ENCODE data around the gene GCK.
A peak's percentile ranks its signal among the peaks of the same experiment; 100 is the strongest.
"Not testable (repeated sequence)": the region's sequence is repeated elsewhere in the genome, so short reads cannot be mapped to it uniquely, and the experiment has no call there.

The GCK gene

DNA sequence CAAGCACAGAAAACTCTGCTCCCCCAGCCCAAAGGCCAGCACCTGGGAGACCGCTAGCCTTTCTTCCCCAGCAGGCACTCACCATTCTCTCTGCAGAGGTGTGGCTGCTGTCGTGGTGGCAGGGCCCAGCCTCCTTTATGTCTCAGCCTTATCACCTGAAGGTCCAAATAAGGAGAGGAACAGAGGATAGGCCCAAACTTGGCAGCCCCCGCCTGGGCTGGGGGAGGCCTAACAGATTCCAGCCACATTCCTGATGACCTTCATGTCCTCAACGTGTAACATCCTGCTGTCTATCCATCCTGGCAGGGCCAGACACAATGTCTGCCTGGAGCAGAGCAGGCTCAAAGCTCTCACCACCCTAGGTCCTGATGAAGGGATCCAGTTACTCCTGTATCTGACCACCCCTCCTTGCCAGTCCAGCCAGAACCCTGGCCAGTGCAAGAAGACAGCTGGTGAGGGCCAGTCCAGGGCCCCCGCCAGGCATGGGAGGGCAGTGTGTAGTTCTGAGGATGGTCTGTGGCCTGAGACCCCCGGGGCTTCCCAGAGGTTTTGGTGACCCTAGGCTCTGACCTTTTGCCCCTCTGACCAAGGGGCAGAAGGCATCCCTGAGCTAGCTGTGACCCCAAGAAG lies 47.9 kb downstream of the GCK start, which contains the start of gene MYL7:
Gene MYL7, minus strand, starts transcription at position 112 of the 630 bp plus-strand sequence. Its CDS starts 27 bp downstream, at position 85.
- DNase-seq (ENCODE audit: low read depth in 3 of 3): no peak

DNA sequence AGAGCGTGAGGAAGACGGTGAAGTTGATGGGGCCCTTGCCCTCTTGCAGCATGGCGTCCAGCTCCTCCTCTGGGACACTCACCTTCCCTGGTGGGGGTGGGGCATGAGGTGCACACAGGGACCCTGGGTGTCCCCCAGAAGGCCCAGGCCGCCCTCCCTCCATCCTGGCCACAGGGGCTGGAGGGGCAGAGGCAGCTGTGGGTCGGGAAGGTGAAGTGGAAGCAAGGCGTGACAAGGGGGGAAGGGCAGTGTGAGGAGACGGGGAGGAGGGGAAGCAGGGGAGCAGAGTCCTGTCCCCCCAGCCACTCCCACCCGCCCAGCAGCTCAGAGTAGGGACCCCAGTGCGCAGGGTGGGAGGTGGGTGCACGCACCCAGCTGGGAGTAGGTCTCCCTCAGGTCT lies 48.9 kb downstream of the GCK start:
- DNase-seq (ENCODE audit: low read depth in 3 of 3): no peak

DNA sequence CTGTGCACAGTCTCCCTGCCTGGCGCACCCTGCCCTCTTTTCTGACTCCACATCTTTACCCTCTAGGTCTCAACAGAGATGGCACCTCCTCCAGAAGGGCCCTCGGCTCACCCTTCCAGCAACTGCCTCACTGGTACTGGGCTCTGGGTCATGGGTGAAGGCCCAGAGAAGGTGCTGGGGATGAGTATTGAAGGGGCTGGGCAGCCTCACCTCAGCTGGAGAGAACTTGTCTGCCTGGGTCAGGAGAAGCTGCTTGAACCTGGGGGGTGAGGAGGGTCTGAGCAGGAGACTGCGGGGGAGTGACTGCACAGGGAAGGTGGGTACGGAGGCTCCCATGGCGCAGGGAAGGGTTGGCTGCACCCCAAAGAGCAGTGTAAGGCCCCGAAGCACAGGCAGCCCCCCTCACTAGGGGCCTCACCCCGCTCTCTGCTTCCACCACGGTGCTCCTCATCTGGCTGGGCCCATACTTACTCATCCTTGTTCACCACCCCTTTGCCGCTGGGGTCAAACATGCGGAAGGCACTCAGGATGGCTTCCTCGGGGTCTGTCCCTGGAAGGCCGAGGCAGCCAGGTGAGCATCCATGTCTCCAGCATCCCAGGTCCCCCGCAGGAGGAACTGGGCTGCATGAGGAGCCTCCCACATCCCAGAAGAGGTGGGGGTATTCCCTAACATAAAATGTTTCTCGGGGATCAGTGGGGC lies 49.8 kb downstream of the GCK start:
- DNase-seq (ENCODE audit: low read depth in 3 of 3): no peak

DNA sequence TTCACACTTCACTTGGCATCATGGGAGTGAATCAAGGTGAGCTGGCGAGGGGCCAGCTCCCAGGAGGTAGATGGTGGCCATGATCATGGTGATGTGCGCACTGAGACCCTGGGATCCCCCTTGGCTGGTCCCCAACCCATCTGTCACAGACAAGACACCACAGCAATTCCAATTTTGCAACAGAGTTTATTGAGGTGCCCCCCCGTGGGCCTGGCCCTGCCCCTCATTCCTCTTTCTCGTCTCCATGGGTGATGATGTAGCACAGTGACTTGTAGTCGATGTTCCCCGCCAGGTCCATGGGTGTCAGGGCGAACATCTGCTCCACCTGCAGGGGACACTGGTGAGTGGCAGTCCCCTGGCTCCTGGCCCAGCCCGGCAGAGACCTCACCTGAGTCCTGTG lies 50.5 kb downstream of the GCK start:
- no peak for DNase-seq (ENCODE audit: low read depth in 3 of 3)

DNA sequence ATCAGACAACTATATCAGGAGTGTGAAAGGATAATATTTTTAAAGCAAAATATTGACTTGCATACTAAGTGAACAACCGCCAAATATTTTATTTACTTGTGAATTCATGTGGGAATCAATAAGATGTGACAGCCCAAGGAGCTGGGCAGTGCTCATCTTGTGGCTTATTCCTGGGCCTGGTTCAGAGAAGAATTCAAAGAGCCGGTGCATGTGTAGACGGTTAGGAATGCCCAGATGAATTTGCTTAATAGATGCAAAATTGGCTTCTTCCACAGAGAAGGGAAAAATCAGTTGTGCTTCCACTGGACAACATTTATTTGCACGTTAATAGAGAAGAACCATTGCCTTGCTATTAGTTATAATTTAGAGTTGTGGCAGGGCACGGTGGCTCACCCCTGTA lies 52.5 kb downstream of the GCK start:
- DNase-seq (ENCODE audit: low read depth in 3 of 3): no peak

DNA sequence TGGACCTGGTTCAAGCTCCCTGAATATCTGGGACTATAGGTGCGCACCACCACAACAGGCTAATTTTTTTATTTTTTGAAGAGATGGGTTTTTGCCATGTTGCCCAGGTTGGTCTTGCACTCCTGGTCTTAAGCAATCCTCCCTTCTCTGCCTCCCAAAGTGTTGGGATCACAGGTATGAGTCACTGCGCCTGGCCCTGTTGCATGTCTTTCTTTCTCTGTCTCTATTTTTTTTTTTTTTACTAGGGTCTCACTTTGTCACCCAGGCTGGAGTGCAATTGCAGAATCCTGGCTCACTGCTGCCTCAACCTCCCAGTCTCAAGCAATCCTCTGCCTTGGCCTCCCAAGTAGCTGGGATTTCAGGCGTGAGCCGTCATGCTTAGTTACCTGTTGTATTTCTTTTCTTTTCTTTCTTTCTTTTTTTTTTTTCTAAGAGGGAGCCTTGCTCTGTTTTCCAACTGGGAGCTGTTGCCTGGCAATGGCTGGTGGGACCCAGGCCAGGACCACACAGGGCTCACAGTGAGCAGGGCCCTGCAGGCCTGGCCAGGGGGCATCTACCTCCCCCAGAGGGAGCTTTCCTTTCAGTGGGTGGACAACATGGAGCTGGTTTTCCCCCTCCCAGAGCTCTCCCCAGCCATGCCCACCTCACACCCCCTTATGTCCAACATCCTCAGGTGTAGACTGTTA lies 54.2 kb downstream of the GCK start:
- no peak for DNase-seq (ENCODE audit: low read depth in 3 of 3)

DNA sequence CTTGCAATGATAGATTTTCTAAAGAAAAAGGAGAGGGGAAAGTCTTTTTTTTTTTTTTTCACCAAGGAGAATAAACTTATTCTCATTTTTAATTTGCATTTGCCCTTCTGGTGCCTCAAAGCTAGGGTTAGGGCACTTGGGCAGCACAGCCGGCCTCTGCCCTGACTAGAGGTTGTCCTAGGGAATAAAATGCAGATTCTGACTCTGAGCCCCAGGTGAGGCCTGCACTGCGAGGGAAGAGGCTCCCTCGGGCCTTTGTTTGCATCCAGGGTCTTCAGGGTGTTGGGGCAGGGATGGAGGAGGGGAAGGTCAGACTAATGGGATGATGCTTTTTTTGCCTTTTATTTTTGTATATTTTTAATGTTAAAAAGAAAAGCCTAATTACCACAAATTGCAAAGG lies 55.9 kb downstream of the GCK start:
- no peak for DNase-seq (ENCODE audit: low read depth in 3 of 3)

DNA sequence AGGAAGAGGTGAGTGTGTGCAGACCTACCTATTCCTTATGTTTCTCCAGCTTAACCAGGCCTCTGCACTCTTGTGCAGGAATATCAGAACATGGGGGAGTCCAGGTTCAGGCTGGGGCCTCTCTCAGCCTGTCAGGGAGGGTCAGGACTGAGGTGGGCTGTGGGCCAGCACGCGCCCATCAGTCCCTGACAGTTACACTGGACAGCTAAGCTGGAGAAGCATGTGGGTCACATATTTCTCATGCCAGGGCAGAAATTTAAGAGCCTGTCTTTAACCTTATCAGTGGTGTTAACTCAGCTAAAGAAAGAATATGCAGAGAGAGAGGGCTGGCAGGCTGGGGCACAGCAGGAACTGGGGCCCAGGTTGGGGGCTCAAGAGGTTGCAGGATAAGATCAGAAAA lies 57.2 kb downstream of the GCK start:
- DNase-seq (ENCODE audit: low read depth in 3 of 3): no peak

DNA sequence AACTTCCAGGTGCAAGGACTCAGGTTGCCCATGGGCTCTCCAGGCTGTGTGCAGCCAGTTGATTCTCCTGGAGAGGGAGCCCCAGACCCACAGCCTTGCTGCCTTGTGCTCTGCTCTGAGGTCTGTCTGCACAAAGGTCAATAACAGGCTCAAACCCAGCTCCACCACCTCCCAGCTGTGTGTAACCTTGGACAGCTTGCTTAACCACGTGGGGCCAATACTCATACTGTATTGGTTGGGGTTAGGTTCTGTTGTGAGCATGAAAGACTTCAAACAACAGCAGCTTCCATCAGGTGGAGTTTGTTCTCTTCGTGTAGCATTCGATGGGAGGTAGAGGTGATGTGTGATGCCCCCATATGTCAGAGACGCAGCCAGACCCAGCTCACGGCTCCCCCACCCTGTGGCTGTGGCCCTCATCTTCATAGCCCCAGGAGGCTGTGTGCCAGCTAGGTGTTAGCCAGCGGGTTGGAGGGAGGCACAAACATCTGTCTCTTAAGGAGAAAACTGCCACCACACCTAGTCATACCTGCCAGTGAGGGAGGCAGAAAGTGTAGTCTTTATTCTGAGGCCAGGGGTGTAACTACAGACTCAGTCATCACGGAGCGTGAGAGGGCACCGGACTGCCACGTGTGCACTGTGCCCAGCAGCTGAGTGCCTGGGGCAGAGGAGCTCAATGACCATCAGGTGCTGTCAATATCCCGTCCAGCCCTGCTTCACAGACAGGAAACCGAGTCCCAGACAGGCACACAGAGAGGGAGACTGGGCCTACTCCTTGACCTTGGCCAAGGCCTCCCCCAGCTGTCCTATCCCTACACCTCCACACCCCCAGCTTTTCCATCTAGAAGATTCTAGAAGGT lies 57.8 kb downstream of the GCK start:
- DNase-seq (ENCODE audit: low read depth in 3 of 3): no peak

DNA sequence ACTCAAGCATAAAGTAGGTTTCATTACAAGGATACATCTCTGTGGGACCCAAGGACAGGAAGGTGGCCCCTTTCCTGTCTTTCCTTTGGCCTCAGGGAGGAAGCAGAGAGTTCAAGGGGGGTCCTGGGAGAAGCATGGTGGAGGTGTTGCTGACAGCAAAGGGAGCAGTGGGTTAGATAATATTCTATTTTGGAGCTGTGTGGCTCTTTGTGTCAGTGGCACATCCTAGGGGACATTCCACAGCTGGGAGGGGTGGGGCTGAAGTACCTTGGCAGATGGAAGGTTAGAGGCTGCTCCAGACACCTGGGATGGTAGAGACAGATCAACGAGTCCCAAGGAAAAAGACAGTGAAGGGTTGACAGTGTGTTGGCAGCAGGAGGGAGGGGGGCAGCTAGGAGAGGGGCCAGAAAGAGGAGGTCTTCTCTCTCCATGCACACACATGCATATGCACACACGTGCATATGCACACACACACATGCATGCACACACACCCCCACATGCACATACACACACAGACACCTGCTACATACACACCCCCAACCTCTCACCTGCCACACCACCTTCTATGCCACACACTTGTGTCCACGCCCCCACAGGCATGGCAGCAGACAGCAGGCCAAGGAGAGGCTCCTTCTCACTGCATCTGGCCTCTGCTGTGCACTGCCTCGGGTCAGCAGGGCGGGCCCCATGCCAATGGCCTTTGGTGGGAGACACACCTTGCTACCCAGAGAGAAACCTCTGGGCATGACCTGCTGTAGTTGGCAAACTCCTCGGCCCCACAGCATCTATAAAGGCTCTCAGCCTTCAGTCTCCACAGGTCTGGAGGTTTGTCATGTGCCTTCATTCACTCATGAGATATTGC lies 60.3 kb downstream of the GCK start:
- no peak for DNase-seq (ENCODE audit: low read depth in 3 of 3)

DNA sequence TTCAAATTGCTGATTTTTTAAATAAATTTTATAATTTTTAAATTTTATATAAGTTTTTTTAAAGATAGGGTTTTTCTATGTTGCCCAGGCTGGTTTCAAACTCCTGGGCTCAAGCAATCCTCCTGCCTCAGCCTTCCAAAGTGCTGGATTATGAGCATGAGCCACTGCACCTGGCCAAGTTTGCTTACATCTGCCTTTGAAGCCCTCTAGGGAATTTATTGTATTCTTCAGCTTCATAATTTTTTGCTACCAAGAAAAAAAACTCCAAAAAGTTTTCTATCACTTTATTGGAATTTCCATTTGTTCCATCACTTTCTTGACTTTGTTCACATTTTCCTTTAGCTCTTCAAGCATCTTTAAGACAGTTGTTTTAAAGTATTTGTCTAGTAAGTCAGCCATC lies 62.1 kb downstream of the GCK start:
- no peak for DNase-seq (ENCODE audit: low read depth in 3 of 3)

DNA sequence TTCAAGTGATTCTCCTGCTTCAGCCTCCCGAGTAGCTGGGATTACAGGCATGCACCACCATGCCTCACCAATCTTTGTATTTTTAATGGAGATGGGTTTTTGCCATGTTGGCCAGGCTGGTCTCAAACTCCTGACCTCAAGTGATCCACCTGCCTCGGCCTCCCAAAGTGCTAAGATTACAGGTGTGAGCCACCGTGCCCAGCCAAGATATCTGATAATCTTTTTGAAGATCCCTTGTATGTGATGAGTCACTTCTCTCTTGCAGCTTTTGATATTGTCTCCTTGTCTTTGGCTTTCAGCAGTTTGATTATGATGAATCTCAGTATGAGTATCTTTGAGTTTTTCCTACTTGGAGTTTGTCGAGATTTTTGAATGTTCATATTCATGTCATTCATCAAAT lies 62.7 kb downstream of the GCK start:
- DNase-seq (ENCODE audit: low read depth in 3 of 3): not testable (repeated sequence)

DNA sequence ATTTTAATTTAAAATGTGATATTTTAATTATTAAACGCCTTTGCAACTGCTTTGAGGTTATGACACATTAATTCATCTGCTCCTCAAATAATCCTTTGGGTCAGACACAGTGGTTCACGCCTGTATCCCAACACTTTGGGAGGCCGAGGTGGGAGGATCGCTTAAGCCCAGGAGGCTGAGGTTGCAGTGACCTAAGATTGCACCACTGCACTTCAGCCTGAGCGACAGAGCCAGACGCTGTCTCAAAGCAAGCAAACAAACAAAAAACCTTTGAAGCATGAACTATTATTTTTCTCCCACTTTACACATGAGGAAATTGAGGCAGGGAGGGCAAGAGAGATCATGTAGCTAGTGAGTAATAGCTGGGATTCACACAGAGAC lies 64.4 kb downstream of the GCK start:
- DNase-seq (ENCODE audit: low read depth in 3 of 3): no peak

DNA sequence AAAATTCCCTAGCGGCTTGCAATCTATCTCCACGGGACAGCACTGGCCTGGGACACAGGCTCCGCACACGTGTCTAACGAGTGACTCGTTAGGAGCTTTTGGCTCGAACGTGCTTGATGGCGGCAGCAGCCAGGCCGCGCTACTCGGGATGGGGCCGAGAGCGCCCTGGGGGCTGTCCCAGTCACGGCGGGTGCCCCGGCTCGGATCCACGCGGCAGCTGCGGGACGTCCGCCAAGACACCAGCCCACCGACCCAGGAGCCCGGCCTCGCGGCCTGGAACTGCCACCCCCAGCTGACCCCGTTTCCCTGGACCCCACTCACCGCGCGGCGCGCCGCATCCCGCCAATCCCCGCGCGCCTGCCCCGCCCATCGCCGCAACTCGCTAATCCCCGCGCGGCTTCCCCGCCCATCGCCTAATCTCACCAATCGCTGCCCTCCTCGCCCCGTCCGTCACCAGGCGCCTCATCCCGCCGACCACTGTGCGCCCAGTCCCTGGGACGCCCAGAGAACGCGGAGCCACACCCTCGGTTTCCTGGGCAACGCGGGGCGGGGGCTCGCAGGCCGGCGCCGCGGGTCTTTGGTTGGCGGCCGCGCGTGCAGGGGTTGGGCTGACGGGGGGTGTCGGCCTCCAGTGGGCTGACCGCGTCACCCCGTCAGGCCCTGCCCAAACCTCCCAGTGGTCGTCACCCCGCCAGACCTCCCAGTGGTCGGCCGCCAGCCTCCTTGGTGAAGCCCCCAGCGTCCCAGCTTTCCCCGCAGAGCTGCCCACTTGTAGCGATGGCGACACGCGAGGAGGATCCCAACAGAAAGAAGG lies 65.8 kb downstream of the GCK start, which contains the start of gene POLD2:
Gene POLD2, minus strand, starts transcription at position 359 of the 814 bp plus-strand sequence. CDS start 1,495 bp downstream, outside the sequence.
- peak; percentile 94 to 96 (median 96) for DNase-seq (ENCODE audit: low read depth in 3 of 3)

DNA sequence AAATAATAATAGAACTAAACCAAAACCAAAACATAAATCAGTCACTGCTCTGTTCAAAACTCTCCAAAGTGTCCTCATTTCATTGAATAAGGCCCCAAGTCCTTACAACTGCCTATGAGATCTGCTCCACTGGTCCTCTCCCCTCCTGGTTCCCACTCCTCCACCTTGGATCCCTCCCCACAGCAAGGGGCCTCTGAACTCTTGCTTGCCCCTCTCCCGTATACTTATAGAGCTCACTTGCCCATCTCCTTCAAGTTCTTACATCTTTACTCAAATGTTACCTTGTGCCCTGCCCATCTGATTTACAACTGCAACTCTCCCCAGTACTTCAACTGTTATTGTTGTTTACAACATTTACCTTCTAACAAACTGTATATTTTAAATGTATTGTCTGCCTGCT lies 66.7 kb downstream of the GCK start:
- no peak for DNase-seq (ENCODE audit: low read depth in 3 of 3)

DNA sequence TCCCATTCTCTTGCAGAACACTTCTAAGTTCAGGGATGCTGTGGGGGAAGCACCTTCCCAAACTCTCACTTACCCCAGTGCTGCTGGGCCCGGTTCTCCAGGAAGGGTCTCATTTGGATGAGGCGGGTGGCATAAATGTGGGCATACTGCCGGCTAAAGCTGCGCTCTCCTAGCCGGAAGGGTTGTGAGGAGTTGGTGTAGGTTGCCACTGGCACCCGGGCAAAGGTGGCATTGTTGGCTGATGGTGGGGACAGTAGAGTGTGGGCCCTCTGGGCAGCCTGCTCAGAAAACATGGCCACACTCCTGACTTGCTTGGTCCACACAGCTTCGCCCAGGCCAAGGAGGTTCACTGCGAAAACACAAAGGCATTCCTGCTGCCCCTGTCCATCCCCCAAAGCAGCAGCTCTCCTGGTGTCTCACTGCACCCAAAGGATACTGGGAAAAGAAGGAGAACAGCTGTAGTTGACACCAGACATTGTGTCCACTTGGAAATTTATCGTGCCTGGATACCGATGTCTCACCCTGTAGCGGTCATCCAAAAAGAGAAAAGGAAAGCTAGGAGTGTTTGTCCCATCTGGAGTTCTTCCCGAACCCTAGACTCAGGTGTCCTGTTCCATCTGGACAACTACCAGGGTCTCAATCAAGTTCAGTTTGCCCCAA lies 67.3 kb downstream of the GCK start:
- DNase-seq (ENCODE audit: low read depth in 3 of 3): no peak

DNA sequence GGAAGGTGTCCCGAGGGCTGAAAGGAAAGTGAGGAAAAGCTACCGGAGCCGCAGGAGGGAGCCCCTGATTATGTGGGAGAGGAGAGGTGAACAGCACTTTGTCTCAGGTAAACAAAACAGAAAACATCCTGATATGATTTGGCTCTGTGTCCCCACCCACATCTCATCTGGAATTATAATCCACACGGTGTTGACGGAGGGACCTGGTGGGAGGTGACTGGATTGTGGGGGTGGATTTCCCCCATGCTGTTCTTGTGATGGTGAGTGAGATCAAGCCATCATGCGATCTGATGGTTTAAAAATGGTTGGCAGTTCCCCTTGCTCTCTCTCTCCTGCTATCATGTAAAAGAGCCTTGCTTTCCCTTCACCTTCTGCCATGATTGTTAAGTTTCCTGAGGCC lies 68.8 kb downstream of the GCK start:
- no peak for DNase-seq (ENCODE audit: low read depth in 3 of 3)

DNA sequence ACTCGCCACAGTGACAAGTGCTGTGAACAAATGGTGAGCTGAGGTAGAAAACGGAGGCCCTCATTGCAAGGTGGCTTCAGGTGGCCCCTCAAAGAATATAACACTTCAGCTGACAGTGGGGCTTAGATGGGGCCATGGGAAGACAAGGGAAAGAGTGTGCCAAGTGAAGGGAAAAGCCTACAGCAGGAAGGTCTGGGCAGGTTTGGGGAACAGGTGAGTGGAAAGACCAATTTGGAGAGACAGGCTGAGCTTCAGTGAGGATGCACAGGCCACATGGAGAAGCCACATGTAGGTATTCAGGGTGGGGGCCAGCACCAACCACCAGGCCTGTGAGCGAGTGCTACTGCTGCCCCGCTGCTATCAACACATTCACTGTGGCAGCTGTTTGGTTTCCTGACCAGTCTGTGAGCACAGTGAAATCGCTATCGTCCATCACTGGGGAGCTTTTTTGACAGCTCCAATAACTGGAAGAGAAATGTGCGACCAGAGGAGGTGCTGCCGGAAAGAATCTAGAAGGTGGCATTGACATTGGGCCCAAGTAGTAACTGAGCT lies 69.3 kb downstream of the GCK start:
- no peak for DNase-seq (ENCODE audit: low read depth in 3 of 3)

DNA sequence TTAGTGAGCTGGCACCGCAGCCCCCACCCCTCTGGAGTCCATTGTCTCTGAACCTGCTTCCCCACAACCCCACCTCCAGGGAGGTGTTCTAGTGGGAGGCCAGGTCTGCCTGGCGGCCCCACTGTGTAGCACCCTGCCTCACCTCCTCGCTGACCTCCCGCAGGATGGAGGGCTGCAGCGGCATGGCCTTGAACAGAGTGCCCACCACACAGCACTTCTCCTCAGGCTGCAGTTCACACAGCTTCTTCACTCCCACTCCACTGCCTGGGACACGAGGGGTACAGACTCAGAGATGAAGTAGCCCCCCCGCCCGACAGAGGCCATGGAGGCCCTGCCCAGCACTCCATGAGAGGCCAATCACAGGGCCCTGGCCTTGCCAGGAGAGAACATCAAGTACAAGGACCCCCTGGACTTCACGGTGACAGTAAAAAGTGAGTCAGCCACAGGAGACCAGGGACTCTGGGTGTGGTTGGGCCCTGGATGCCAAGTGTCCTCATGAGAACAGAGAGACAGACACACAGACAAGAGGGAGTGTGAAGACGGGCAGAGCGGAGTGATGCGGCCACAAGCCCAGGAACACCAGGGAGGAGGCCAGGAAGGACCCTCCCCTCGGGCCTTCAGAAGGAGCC lies 71.3 kb downstream of the GCK start:
- no peak for DNase-seq (ENCODE audit: low read depth in 3 of 3)
